Activated T-cell treated with anti-CD3 and anti-CD28 coated beads, Interleukin-2, amount 50 U/mL, for 24 hours (primary cell): ENCODE measurements around the gene GATM.

Experiments used
- DNase-seq: peaks from one replicate; pipeline ENCODE4 v3.0.0-alpha.2; 2020
- H3K27ac Mint-ChIP-seq: 2 replicates; pipeline ENCODE4 v1.8.0; 2020; ENCODE audit warnings: mild to moderate bottlenecking, mixed read lengths
- H3K27me3 Mint-ChIP-seq: 2 replicates; pipeline ENCODE4 v1.8.0; 2020; ENCODE audit warnings: mixed read lengths
- H3K36me3 Mint-ChIP-seq: 2 replicates; pipeline ENCODE4 v1.8.0; 2020; ENCODE audit warnings: low read depth, mixed read lengths
- H3K4me1 Mint-ChIP-seq: 2 replicates; pipeline ENCODE4 v1.8.0; 2020; ENCODE audit warnings: low read depth, mixed read lengths
- H3K4me3 Mint-ChIP-seq: 2 replicates; pipeline ENCODE4 v1.8.0; 2020; ENCODE audit warnings: mild to moderate bottlenecking, moderate library complexity, mixed read lengths
- H3K9me3 Mint-ChIP-seq: 2 replicates; pipeline ENCODE4 v1.8.0; 2020; ENCODE audit warnings: mixed read lengths

Gene GATM

DNA sequence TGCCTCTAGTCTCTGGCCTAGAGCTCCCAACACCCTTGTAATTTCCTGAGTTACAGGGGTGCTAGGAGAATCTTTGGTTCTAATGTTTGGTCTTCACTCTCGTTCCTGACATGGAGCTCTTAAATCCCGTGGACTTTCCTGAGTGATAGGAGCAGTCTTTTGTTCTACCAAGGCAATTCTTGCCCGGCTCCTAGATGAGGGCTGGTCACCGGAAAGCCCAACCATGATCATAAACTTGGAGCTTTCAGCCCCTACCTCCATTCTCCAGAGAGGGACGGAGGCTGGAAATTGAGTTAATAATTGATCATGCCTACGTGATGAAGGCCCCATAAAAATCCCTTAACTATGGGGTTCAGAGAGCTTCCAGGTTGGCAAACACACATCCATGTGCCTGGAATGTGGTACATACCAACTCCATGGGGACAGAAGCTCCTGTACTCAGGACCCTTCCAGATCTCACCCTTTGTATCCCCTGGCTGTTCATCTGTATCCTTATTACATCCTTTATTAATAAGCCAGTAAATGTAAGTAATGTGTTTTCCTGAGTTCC lies 18.8 kb upstream of the GATM start:
- DNase-seq, result no peak
- peaks cover 15% of the 10 kb centered on the region for H3K4me1 Mint-ChIP-seq
- no peak overlapping the region for H3K4me3 Mint-ChIP-seq
- peaks cover 6% of the 10 kb centered on the region for H3K36me3 Mint-ChIP-seq
- H3K9me3 Mint-ChIP-seq, result no peaks in the 10 kb centered on the region
- no peaks in the 10 kb centered on the region for H3K27me3 Mint-ChIP-seq
- H3K27ac Mint-ChIP-seq, result no peak overlapping the region

DNA sequence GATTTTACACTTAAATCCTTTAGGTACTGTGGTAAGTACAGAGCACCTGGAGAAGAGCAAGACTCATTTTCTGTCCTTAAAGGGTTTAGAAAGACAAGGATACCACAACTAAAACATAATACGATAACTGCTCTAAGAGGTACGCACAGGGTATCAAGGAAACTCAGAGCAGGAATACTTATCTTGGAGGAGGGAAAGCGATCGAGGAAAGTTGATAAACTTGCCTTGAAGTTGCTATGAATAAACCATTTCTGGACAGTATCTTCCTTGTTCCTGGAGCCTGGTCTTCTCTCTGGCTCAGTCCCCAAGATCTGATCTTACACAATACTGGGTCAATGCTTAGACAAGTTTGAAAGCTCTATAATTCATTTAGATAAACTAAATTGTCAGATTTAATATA lies 17.6 kb upstream of the GATM start:
- no peak overlapping the region for H3K4me3 Mint-ChIP-seq

DNA sequence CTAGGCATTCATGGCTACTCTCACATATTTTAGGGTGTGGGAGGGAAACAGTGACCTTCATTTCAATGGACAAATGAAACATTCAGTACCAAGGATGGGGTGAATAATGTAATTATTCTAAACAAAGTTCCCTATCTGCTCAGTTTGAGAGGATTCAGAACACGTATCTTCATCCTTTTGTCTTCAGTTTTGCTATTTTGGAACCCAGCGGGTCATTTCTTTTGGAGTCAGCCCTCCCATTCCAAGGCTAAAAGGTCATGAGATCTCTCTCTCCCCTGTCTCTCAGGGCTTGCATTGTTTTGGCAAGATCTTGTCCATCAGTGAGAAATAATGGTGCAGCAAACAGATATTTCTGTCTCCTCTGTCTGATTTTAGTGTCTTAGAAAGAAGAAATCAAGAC lies 16.3 kb upstream of the GATM start:
- H3K27me3 Mint-ChIP-seq, result no peaks in the 10 kb centered on the region
- H3K9me3 Mint-ChIP-seq, result no peaks in the 10 kb centered on the region
- no peak for DNase-seq
- no peaks in the 10 kb centered on the region for H3K36me3 Mint-ChIP-seq
- H3K27ac Mint-ChIP-seq, result no peak overlapping the region
- peaks cover 4% of the 10 kb centered on the region for H3K4me1 Mint-ChIP-seq
- no peak overlapping the region for H3K4me3 Mint-ChIP-seq

More for the DNA sequence above, 17.6 kb upstream of the GATM start:
- Mint-ChIP-seq H3K27me3 (no peaks in the 10 kb centered on the region), H3K4me1 (peaks cover 7% of the 10 kb centered on the region), H3K36me3 (no peaks in the 10 kb centered on the region), H3K9me3 (no peaks in the 10 kb centered on the region), H3K27ac (no peak overlapping the region)
- DNase-seq, result no peak

DNA sequence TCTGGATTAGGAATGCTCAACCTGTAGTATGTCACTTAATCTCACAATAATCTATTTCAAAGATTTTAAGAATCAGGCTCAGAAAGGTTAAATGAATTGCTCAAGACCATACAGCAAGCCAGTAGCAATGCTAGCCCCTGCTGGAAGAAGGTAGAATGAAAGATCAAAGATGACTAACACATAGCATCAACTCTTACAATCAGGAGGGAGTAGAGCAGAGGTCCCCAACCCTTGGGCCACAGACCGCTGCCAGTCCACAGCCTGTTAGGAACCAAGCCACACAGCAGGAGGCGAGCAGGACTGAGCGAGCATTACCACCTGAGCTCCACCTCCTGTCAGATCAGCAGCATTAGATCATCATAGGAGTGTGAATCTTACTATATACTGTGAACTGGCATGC lies 15.5 kb upstream of the GATM start:
- H3K36me3 Mint-ChIP-seq, result no peaks in the 10 kb centered on the region
- no peaks in the 10 kb centered on the region for H3K9me3 Mint-ChIP-seq
- no peak overlapping the region for H3K27ac Mint-ChIP-seq
- H3K27me3 Mint-ChIP-seq, result no peaks in the 10 kb centered on the region
- DNase-seq, result no peak
- H3K4me1 Mint-ChIP-seq, result no peaks in the 10 kb centered on the region
- H3K4me3 Mint-ChIP-seq, result no peak overlapping the region

DNA sequence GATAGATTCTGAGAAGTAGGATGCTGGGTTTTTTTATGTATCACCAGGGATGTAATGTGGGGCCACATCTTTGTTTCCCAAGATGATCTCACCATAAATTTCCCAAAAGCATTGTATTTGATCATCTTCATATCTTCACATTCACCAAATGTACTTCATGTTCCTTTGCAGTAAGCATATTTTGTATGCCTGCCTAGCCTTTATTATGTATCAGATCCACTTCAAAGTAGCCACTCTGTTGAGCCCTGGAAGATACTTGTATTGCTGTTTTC lies 14.2 kb upstream of the GATM start:
- H3K36me3 Mint-ChIP-seq, result no peaks in the 10 kb centered on the region
- no peak for DNase-seq
- H3K4me3 Mint-ChIP-seq, result no peak overlapping the region
- H3K27me3 Mint-ChIP-seq, result no peaks in the 10 kb centered on the region
- no peaks in the 10 kb centered on the region for H3K9me3 Mint-ChIP-seq
- H3K27ac Mint-ChIP-seq, result no peak overlapping the region
- H3K4me1 Mint-ChIP-seq, result no peaks in the 10 kb centered on the region

DNA sequence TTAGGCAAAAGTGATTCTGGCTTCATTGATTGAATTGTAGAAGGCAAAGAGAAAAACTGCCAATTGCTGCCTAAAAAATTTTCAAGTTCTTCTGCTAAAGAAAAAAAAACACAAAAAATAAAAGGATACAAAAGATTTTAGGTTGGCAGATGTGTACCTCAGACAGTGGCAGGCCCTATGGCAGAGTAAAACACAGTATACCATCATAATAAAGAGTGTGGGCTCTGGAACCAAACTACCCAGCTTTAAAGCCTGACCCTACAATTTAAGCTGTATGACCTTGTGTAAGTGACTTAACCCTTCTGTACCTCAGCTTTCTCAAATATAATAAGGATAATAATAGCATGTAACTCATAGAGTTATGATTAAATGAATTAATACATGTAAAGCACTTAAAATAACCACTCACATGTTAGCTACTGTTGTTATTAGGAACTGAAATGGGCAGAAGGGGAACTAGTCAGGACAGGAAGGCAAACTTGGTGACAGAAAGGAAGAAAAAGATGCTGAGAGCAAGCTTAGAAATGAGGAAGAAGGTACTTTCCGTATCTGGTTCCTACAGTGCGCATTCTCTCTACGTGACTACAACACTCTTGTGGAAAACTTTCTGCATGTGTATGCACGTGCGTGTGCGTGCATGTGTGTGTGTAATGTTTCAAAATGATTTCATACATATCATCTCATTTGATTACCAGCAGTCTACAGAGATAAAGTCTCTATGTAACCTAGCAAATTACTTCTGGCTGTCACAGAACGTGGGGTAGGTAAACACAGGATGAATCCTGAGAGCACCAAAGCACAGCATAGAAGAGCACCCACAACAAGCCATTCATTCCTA lies 13.6 kb upstream of the GATM start:
- H3K4me3 Mint-ChIP-seq, result no peak overlapping the region
- DNase-seq, result no peak
- no peaks in the 10 kb centered on the region for H3K9me3 Mint-ChIP-seq
- no peaks in the 10 kb centered on the region for H3K27me3 Mint-ChIP-seq
- H3K4me1 Mint-ChIP-seq, result no peaks in the 10 kb centered on the region
- H3K27ac Mint-ChIP-seq, result peak overlapping the region; percentile 5
- H3K36me3 Mint-ChIP-seq, result no peaks in the 10 kb centered on the region

DNA sequence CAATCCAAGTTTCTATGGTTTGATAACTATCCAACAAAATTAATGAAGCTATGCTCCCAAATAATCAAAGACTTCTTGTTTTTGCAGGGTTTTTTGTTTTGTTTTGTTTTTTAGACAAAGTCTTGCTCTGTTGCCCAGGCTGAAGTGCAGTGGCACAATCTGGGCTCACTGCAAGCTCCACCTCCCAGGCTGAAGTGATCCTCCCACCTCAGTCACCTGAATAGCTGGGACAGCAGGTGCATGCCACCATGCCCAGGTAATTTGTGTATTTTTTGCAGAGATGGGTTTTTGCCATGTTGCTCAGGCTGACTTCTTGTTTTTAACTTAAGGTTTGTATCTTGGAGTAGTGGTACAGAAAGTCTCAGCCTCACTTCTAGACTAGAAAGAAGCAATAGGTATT lies 11.0 kb upstream of the GATM start:
- H3K4me1 Mint-ChIP-seq, result no peaks in the 10 kb centered on the region
- no peak for DNase-seq
- no peaks in the 10 kb centered on the region for H3K36me3 Mint-ChIP-seq
- H3K4me3 Mint-ChIP-seq, result no peak overlapping the region
- H3K9me3 Mint-ChIP-seq, result no peaks in the 10 kb centered on the region
- no peak overlapping the region for H3K27ac Mint-ChIP-seq
- H3K27me3 Mint-ChIP-seq, result no peaks in the 10 kb centered on the region

DNA sequence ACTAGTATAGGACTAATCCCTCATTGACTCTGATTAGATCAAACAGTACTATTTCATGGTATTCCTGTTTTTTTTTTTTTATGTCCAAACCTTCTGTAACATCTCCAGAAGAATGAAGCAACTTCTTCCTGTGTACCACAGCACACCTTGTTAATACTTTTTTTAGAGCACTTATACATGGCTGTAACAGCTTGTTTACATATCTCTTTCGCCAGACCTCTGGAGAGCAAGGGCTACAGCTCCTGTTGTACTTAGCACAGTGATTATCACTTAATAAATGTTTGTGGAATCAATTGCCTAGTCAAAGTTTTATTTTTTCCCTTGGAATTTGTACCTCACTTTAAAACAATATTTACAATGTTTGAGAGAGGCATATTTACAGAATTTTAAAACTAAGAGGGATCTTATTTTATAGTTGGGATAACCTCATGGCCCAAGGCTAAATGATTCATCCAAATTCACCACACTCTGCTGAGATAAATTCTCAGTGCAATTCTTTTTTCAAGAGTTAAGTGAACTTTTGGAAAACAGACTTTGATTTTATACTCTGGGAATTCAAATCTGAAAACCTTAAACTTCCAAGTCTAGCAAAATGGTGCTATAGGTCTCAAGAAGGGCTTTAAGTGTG lies 9.2 kb upstream of the GATM start:
- no peaks in the 10 kb centered on the region for H3K9me3 Mint-ChIP-seq
- no peaks in the 10 kb centered on the region for H3K27me3 Mint-ChIP-seq
- no peak for DNase-seq
- no peak overlapping the region for H3K27ac Mint-ChIP-seq
- no peak overlapping the region for H3K4me3 Mint-ChIP-seq
- H3K36me3 Mint-ChIP-seq, result no peaks in the 10 kb centered on the region
- H3K4me1 Mint-ChIP-seq, result no peaks in the 10 kb centered on the region

DNA sequence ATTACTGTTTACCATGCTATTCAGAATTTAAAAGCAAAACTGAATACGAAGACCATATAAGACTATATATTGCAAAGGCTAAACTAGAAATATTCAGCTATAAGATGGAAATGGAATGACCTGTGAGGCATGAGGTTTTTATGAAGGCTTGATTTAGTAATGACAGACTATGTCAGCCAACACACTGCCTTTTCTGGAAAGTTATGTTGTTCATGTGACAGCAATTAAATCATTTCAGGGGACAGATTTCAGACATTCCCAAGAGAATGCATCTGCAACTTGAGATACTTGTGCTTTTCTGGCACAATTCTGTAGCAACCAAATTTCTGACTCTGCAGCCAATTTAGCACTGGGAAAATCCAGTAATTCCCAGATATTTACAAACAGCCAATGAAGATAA lies 8.6 kb upstream of the GATM start:
- H3K27me3 Mint-ChIP-seq, result no peaks in the 10 kb centered on the region
- no peaks in the 10 kb centered on the region for H3K9me3 Mint-ChIP-seq
- no peak for DNase-seq
- no peaks in the 10 kb centered on the region for H3K4me1 Mint-ChIP-seq
- H3K27ac Mint-ChIP-seq, result no peak overlapping the region
- no peak overlapping the region for H3K4me3 Mint-ChIP-seq
- no peaks in the 10 kb centered on the region for H3K36me3 Mint-ChIP-seq

DNA sequence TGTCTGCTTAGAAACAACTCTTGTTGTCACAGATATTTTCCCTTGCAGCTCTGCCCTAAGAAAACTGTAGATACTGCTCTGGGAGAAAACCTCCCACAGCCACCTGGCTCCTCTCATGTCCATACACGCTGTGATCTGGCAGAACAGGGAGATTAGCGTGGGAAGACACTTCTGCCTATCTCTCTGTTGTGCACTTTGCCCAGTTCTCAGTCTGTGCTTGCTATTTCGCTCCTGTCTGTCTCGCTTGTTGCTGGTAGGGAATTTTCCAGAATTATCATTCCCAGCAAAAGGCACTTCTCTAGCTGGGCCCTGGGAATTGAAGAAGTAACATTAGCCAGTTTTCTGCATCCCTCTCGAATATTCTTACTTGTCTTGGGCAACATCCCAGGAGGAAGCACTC lies 8.1 kb upstream of the GATM start:
- no peak for DNase-seq
- H3K36me3 Mint-ChIP-seq, result no peaks in the 10 kb centered on the region
- H3K27me3 Mint-ChIP-seq, result no peaks in the 10 kb centered on the region
- no peaks in the 10 kb centered on the region for H3K4me1 Mint-ChIP-seq
- no peaks in the 10 kb centered on the region for H3K9me3 Mint-ChIP-seq
- H3K4me3 Mint-ChIP-seq, result no peak overlapping the region
- no peak overlapping the region for H3K27ac Mint-ChIP-seq

DNA sequence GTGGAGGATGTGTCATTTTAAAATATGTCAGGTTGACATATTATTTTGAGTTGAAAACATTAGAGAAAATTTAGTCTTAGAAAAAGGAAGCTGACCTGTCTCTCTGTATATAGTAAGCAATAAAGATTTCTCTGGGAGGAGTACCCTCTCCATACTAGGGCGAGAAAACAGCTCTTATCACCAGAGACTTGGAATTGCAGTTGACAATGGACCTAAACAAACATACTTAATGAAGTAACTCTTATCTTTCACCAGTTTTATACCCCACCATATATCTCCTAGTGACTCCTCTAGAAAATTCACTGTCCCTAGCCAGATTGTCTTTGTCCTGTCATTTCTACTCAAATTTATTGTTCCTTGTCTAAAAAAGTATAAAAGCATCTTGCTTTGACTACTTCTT lies 7.2 kb upstream of the GATM start:
- DNase-seq, result no peak
- H3K4me3 Mint-ChIP-seq, result no peak overlapping the region
- no peak overlapping the region for H3K27ac Mint-ChIP-seq
- H3K27me3 Mint-ChIP-seq, result no peaks in the 10 kb centered on the region
- no peaks in the 10 kb centered on the region for H3K9me3 Mint-ChIP-seq
- H3K4me1 Mint-ChIP-seq, result no peaks in the 10 kb centered on the region
- H3K36me3 Mint-ChIP-seq, result no peaks in the 10 kb centered on the region

DNA sequence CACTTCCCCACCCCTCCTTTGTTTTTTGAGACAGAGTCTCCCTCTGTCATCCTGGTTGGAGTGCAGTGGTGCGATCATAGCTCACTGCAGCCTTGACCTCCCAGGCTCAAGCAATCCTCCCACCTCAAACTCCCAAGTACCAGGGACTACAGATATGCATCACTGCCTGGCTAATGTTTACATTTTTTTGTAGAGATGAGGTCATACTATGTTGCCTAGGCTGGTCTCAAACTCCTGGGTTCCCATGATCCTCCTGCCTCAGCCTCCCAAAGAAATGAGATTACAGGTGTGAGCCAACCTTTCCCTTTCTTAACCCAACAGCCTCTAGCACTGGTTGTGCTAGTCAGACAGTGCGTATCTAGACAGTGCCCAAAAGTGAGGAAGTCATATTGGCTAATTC lies 6.4 kb upstream of the GATM start:
- no peaks in the 10 kb centered on the region for H3K36me3 Mint-ChIP-seq
- H3K4me3 Mint-ChIP-seq, result no peak overlapping the region
- H3K27me3 Mint-ChIP-seq, result no peaks in the 10 kb centered on the region
- no peak overlapping the region for H3K27ac Mint-ChIP-seq
- no peaks in the 10 kb centered on the region for H3K4me1 Mint-ChIP-seq
- DNase-seq, result no peak
- no peaks in the 10 kb centered on the region for H3K9me3 Mint-ChIP-seq

DNA sequence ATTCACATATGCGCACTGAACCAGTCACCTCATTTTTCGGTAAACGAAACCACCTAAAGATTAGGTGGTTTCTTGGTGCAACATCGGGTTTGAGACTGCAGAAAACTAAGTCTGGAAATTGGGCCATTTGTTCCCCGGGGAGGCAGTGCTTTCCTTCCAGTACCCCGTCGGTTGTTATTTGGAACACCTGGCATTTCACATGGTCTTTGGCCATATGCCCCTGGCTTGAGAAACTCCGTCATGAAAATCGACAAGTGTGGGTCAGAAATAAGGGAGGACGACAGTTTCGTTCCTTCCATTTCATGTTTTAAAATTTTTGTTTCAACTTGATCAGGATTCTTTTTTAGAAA lies 544 bp upstream of the GATM start:
- DNase-seq, result no peak
- no peak overlapping the region for H3K27ac Mint-ChIP-seq

DNA sequence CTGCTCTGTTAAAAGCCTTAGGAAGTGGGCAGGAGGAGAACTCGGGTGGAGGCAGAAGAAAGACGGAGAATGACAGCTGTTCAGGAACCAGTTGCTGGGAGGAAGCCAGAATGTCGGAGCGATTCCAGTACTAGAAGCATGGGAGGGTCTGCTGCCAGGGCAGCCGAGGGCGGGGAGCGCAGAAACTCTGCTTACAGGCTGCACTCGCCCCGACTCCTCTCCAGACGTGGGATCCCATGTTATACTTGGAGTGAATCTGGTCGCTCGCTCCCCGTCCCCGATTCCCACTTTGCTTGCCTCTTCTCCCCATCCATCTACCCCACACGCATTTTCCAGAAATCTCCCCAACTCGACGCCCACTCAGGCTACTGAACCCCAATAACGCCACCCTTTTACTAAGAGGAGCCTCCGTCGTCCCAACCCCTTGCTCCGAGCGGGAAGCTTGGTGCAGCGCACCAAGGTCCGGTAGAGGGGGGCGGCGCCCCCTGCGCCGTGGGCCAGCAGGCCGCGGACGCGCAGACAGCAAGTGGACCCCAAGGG lies 665 bp downstream of the GATM start:
- Mint-ChIP-seq H3K9me3 (no peaks in the 10 kb centered on the region), H3K36me3 (no peaks in the 10 kb centered on the region), H3K27me3 (peaks cover 41% of the 10 kb centered on the region), H3K27ac (peak overlapping the region; percentile 58), H3K4me3 (peak overlapping the region; percentile 72), H3K4me1 (peaks cover 17% of the 10 kb centered on the region)
- DNase-seq, result peak; percentile 35

More for the DNA sequence above, 544 bp upstream of the GATM start:
- peaks cover 41% of the 10 kb centered on the region for H3K27me3 Mint-ChIP-seq
- no peaks in the 10 kb centered on the region for H3K36me3 Mint-ChIP-seq
- peak overlapping the region; percentile 63 for H3K4me3 Mint-ChIP-seq
- H3K9me3 Mint-ChIP-seq, result no peaks in the 10 kb centered on the region
- H3K4me1 Mint-ChIP-seq, result peaks cover 17% of the 10 kb centered on the region

DNA sequence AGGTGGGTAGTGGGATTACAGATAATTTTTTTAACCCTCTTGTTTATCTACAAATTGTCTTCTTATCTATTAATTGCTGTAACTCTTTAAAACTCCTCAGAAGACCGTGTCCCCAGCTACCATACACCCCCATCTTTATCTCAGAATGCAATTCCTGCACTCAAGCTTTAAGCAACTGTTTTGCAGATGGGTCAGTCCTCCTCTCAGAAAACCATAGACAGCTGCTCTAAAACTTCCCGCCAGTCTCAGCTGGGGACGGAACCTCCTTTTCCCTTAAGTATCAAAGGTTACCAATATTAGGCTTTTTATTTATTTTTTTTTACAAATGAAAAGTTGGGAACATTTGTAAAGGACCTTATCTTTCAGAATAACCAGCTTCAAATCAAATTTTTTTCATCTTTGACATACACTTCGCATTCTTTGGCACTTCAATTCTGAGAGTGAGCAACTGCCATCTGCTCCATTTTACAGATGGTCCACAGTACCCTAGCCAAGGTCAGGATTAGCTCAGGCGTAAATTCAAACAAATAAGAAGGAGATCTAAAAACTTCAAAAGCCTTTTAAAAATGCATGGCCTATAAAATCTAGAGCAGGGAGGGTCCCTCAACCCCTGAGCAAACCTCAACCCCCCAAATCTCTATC lies 1.3 kb downstream of the GATM start:
- Mint-ChIP-seq H3K9me3 (no peaks in the 10 kb centered on the region), H3K27ac (no peak overlapping the region), H3K27me3 (peaks cover 41% of the 10 kb centered on the region), H3K36me3 (no peaks in the 10 kb centered on the region), H3K4me1 (peaks cover 17% of the 10 kb centered on the region), H3K4me3 (peak overlapping the region; percentile 72)
- no peak for DNase-seq
